H1 (cell line): ENCODE measurements around the gene IGSF9B. TPM values are rescaled to one million over a fixed set of nuclear protein-coding genes. Genes with fewer than 3 reads are reported as not detected.
A peak's percentile ranks its signal among the peaks of the same experiment; 100 is the strongest.

Experiments
- CREB1 ChIP-seq: IDR thresholded peaks from 2 replicates; pipeline ENCODE4 v1.6.1; 2012; ENCODE audit warnings: inconsistent platforms
- POU5F1 ChIP-seq: IDR thresholded peaks from 2 replicates; pipeline ENCODE4 v1.6.1; 2011; ENCODE audit warnings: low read depth, mild to moderate bottlenecking, low read length, moderate library complexity
- RAD21 ChIP-seq, 2 experiments: IDR thresholded peaks in 1 of 2; conservative IDR thresholded peaks in 1 of 2; 2 replicates each; pipeline ENCODE4 v1.6.1; 2011; ENCODE audit warnings: low read depth in 2 of 2, low read length in 2 of 2, improper control_type of control experiment in 1 of 2, inconsistent platforms in 1 of 2, mild to moderate bottlenecking in 1 of 2, moderate library complexity in 1 of 2
- polyA plus RNA-seq, 7 experiments: library from polyadenylated mRNA; depleted of rRNA in 3 of 7; stranded (reverse) in 5 of 7; unstranded in 2 of 7; fragments of >200 nt in 5 of 7; fragments of 200-250 nt in 2 of 7; gene quantifications; 1 replicate in 5 of 7; 2 replicates in 1 of 7; 4 replicates in 1 of 7; pipeline versions ENCODE4 v1.2.1 to v1.2.3, GENCODE V29; 2011 to 2013; ENCODE audit warnings: missing spikeins in 2 of 7, mixed read lengths in 2 of 7
- total RNA-seq: library from RNA; stranded (reverse); fragmentation: NEBNext Ultra II Directional; extraction: Animal tissue kit (Norgen Biotek cat#: 25700); gene quantifications from 2 replicates; pipeline ENCODE4 v1.2.1, GENCODE V29; 2021
- TF ChIP-seq, protein P1 (sequence below), 3 experiments: IDR thresholded peaks; 1 replicate in 2 of 3; 2 replicates in 1 of 3; pipeline versions ENCODE4 v1.5.1 to v1.6.1; 2011; ENCODE audit warnings: low read length in 3 of 3, mild to moderate bottlenecking in 3 of 3, inconsistent platforms in 2 of 3, low read depth in 1 of 3, moderate library complexity in 1 of 3; ENCODE audit not compliant: insufficient read depth in 1 of 3; ENCODE audit errors: control extremely low read depth in 1 of 3

The IGSF9B gene
- total and polyA plus RNA-seq, 2 of the 8 experiments (the other 6 are each of a cell fraction or from before 2014, with no cell fraction given), result 16.5 to 49.2 TPM

DNA sequence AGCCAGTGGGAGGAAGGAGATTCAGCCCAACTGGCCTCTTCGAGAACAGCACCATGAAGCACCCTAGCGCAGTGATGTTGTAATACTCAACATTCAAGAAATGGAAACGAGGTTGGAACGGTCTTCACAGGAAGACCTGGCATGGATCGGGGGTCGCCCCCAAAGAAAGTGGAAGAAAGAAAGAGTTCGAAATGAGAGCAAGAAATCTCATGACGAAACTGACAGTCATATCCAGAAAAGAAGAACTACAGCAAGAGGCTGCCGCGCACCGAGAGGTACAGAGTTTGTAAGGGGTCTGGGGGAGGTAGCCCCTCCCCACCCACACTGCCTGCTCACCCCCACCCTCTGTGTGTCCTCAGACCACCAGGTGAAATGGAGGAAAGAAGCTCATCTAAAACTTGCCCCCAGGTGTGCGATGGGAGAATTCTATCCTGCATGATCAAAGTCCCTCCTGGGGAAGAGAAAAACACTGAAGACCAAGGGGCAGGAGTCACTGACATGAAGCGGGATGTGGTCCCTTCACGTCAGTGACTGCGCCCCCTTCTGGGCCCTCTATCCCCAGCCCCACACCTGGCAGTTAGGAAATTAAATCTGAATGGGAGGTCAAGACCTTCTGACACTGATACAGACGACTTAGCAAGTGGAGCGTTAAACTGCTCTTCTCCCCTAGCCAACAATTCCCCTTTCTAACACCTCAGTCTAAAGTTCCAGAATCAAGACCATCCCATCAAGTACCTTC lies 58.6 kb downstream of the IGSF9B start (continued):
- TF ChIP-seq, protein P1, sequence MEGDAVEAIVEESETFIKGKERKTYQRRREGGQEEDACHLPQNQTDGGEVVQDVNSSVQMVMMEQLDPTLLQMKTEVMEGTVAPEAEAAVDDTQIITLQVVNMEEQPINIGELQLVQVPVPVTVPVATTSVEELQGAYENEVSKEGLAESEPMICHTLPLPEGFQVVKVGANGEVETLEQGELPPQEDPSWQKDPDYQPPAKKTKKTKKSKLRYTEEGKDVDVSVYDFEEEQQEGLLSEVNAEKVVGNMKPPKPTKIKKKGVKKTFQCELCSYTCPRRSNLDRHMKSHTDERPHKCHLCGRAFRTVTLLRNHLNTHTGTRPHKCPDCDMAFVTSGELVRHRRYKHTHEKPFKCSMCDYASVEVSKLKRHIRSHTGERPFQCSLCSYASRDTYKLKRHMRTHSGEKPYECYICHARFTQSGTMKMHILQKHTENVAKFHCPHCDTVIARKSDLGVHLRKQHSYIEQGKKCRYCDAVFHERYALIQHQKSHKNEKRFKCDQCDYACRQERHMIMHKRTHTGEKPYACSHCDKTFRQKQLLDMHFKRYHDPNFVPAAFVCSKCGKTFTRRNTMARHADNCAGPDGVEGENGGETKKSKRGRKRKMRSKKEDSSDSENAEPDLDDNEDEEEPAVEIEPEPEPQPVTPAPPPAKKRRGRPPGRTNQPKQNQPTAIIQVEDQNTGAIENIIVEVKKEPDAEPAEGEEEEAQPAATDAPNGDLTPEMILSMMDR (IDR thresholded peaks at IDR 0.05; ENCODE audit: control extremely low read depth in 1 of 3, insufficient read depth in 1 of 3, low read depth in 1 of 3, low read length in 3 of 3), result peak; percentile 70 to 79 (median 76)
- TF ChIP-seq CREB1 (peak; percentile 66), RAD21 (IDR thresholded peaks at IDR 0.05 in 1 of 2, conservative IDR thresholded peaks at IDR 0.05 in 1 of 2; ENCODE audit: low read depth in 2 of 2, low read length in 2 of 2) (peak; percentile 18 to 52; a peak in 3 of 4 replicates), POU5F1 (no peak)
